ENCODE data around the gene OLFML3.

The OLFML3 gene

GRCh38 chr1:114026797-114027196, 47.5 kb downstream of the OLFML3 start:
- Histone ChIP-seq H3K27me3 (ENCODE audit: insufficient read depth, low read length) (no peaks in the 10 kb centered on the region), H2AFZ (ENCODE audit: low read length, unreplicated experiment) (no peak overlapping the region), H3K79me2 (ENCODE audit: control insufficient read depth, insufficient read depth, low read length, unreplicated experiment) (no peaks in the 10 kb centered on the region), H3K4me1 (ENCODE audit: control insufficient read depth, insufficient read depth, low read length, unreplicated experiment) (no peaks in the 10 kb centered on the region), H3K4me3 (ENCODE audit: low read depth, low read length) (no peak overlapping the region), H3K36me3 (ENCODE audit: insufficient read depth, low read length) (no peaks in the 10 kb centered on the region), H3K27ac (ENCODE audit: low read depth, low read length) (no peak overlapping the region)

All from ACC112 (cell line).